A673 (cell line): ENCODE data around the gene PRUNE2. TPM values are rescaled to one million over a fixed set of nuclear protein-coding genes. Genes with fewer than 3 reads are reported as not detected.

Source experiments
- BruUV-seq: library from RNA; stranded (reverse); fragments of 400-500 nt; replicated peaks from 2 replicates; lab custom pipeline; 2021; lab: Mats Ljungman, UMichigan
- CTCF ChIA-PET: fragments of 300-600 bp; sonication (Branson Sonifier 250); formaldehyde crosslinking; loops from one replicate; lab custom pipeline; 2022; ENCODE audit warnings: antibody characterized with exemption; lab: Charles Lee
- POLR2A ChIA-PET: fragments of 300-600 bp; sonication (Branson Sonifier 250); formaldehyde crosslinking; loops from one replicate; lab custom pipeline; 2022; ENCODE audit warnings: antibody characterized with exemption; ENCODE audit not compliant: low non-redundant PET; lab: Charles Lee
- DNase-seq: peaks from one replicate; pipeline ENCODE4 v3.0.0-alpha.2; 2015; ENCODE audit warnings: low spot score
- H3K27ac ChIP-seq: fragments of 200-600 bp; sonication (generic); 2 replicates; pipeline ENCODE4 v1.5.1; 2016; ENCODE audit warnings: mixed run types, low read depth, mild to moderate bottlenecking, mixed read lengths, antibody characterized with exemption, low read length; ENCODE audit not compliant: poor library complexity, severe bottlenecking
- H3K27me3 ChIP-seq: fragments of 200-600 bp; sonication (generic); replicated peaks from 2 replicates; pipeline ENCODE4 v1.6.1; 2017; ENCODE audit warnings: mixed run types, low read depth, mild to moderate bottlenecking, mixed read lengths, antibody characterized with exemption, low read length; ENCODE audit not compliant: insufficient read depth, poor library complexity
- H3K36me3 ChIP-seq: fragments of 200-600 bp; sonication (generic); 2 replicates; pipeline ENCODE4 v1.6.1; 2016; ENCODE audit warnings: mixed run types, mild to moderate bottlenecking, mixed read lengths, antibody characterized with exemption, low read length; ENCODE audit not compliant: insufficient read depth, poor library complexity, severe bottlenecking
- H3K4me1 ChIP-seq: fragments of 200-600 bp; sonication (generic); 2 replicates; pipeline ENCODE4 v1.6.1; 2017; ENCODE audit warnings: mixed run types, mild to moderate bottlenecking, mixed read lengths, antibody characterized with exemption, low read length; ENCODE audit not compliant: insufficient read depth, poor library complexity, severe bottlenecking
- H3K4me3 ChIP-seq: fragments of 200-600 bp; sonication (generic); 2 replicates; pipeline ENCODE4 v1.5.1; 2016; ENCODE audit warnings: low read depth, mixed run types, mild to moderate bottlenecking, mixed read lengths, low read length; ENCODE audit not compliant: poor library complexity, severe bottlenecking
- H3K9me3 ChIP-seq: fragments of 200-600 bp; sonication (generic); 2 replicates; pipeline ENCODE4 v1.6.1; 2016; ENCODE audit warnings: mixed run types, low read depth, mild to moderate bottlenecking, mixed read lengths, antibody characterized with exemption, low read length; ENCODE audit not compliant: poor library complexity, severe bottlenecking
- EZH2 ChIP-seq: fragments of 200-600 bp; sonication (generic); IDR thresholded peaks from 2 replicates; pipeline ENCODE4 v1.6.1; 2017; ENCODE audit warnings: borderline replicate concordance, low read depth, mild to moderate bottlenecking, mixed read lengths, antibody characterized with exemption, low read length; ENCODE audit not compliant: poor library complexity, severe bottlenecking
- intact Hi-C: fragments of 100-400 bp; cut with micrococcal nuclease; formaldehyde crosslinking; loops from one replicate; pipeline ENCODE4 v1.10.0; 2022; ENCODE audit not compliant: unreplicated experiment
- total RNA-seq: library from RNA; stranded (reverse); gene quantifications from 2 replicates; pipeline ENCODE4 v1.2.3, GENCODE V29; 2021
- TF ChIP-seq, protein P1 (sequence below): fragments of 300-800, 200-600 bp; sonication (generic); conservative IDR thresholded peaks from 2 replicates; pipeline ENCODE4 v1.5.1; 2017; ENCODE audit warnings: low read depth, mild to moderate bottlenecking, antibody characterized with exemption, low read length, moderate library complexity, mixed read lengths

The PRUNE2 gene
- total RNA-seq, 1 experiment from 2014 or later = not detected

DNA sequence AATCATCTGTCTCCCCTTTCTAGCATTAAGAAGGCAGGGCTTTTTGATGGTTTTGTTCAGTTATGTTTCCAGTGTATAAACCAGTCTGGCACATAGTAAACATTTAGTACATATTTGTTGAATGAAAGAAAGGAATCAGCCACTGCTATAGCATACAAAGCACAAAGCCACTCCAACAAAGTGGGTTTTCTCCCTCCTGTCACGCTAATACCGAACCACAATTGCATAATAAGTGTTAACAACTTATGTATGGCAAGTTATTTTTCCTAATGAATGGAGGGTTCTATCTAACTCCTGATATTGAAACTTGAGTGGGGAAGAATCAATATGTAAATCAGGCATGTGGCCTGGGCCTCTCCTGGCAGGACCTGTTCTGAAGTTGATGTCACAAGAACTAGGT is 53.9 kb downstream of the PRUNE2 start:
- BruUV-seq = no TSS peak
- ChIA-PET CTCF (no interaction called here), POLR2A (no interaction called here)
- H3K27ac ChIP-seq = no peak overlapping the region
- H3K36me3 ChIP-seq = no peaks in the 10 kb centered on the region
- H3K9me3 ChIP-seq = no peaks in the 10 kb centered on the region
- H3K4me1 ChIP-seq = no peaks in the 10 kb centered on the region
- no peak for DNase-seq
- TF ChIP-seq, protein P1, sequence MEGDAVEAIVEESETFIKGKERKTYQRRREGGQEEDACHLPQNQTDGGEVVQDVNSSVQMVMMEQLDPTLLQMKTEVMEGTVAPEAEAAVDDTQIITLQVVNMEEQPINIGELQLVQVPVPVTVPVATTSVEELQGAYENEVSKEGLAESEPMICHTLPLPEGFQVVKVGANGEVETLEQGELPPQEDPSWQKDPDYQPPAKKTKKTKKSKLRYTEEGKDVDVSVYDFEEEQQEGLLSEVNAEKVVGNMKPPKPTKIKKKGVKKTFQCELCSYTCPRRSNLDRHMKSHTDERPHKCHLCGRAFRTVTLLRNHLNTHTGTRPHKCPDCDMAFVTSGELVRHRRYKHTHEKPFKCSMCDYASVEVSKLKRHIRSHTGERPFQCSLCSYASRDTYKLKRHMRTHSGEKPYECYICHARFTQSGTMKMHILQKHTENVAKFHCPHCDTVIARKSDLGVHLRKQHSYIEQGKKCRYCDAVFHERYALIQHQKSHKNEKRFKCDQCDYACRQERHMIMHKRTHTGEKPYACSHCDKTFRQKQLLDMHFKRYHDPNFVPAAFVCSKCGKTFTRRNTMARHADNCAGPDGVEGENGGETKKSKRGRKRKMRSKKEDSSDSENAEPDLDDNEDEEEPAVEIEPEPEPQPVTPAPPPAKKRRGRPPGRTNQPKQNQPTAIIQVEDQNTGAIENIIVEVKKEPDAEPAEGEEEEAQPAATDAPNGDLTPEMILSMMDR = no peak
- TF ChIP-seq EZH2 = no peak
- H3K27me3 ChIP-seq = no peaks in the 10 kb centered on the region
- H3K4me3 ChIP-seq = no peak overlapping the region
- intact Hi-C loops = no loop called here

DNA sequence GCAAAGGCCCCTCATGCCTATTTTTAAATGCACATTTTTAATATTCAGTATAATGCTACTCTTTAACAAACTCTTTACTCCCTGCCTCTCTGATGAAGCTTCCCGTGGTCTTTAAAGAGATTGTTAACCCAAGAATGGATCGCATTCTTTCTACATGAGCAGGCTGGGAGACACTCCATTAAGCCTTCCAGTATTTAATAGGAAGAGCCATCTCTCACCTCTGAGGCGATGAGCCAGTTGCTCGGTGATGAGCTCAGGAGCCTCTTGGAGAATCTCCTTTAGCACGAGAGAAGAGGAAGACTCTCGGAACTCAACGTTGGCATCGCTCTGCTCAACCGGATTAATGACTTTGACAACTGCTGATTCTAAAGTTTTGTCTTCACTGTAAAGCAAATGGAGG is 59.6 kb downstream of the PRUNE2 start:
- H3K4me3 ChIP-seq = no peak overlapping the region
- BruUV-seq = no TSS peak
- intact Hi-C loops = no loop called here
- H3K36me3 ChIP-seq = no peaks in the 10 kb centered on the region
- H3K27me3 ChIP-seq = peaks cover 17% of the 10 kb centered on the region
- CTCF ChIA-PET = no interaction called here
- TF ChIP-seq, protein P1 = no peak
- no peak for TF ChIP-seq EZH2
- H3K9me3 ChIP-seq = no peaks in the 10 kb centered on the region
- no peaks in the 10 kb centered on the region for H3K4me1 ChIP-seq
- no peak overlapping the region for H3K27ac ChIP-seq
- no peak for DNase-seq
- POLR2A ChIA-PET = no interaction called here

GRCh38 chr9:76845254-76845653 is 60.7 kb downstream of the PRUNE2 start:
- H3K4me3 ChIP-seq = no peak overlapping the region
- H3K36me3 ChIP-seq = no peaks in the 10 kb centered on the region
- no peak overlapping the region for H3K27ac ChIP-seq
- no peaks in the 10 kb centered on the region for H3K4me1 ChIP-seq
- DNase-seq = no peak
- intact Hi-C loops = no loop called here
- ChIA-PET CTCF (no interaction called here), POLR2A (no interaction called here)
- BruUV-seq = no TSS peak
- H3K9me3 ChIP-seq = no peaks in the 10 kb centered on the region
- H3K27me3 ChIP-seq = peaks cover 17% of the 10 kb centered on the region
- TF ChIP-seq EZH2 = no peak
- TF ChIP-seq, protein P1 = no peak
